Type B pancreatic cell (in vitro differentiated cells): ENCODE data around the gene AIM2. TPM values are rescaled to one million over a fixed set of nuclear protein-coding genes. Genes with fewer than 3 reads are reported as not detected.
"Not testable (repeated sequence)": the region's sequence is repeated elsewhere in the genome, so short reads cannot be mapped to it uniquely, and the experiment has no call there.

Experiments
- DNase-seq: peaks from one replicate; pipeline ENCODE4 v3.0.0; 2021; ENCODE audit warnings: mixed read lengths; ENCODE audit not compliant: unreplicated experiment; ENCODE audit errors: extremely low spot score
- H3K27ac Mint-ChIP-seq: 2 replicates; pipeline ENCODE4 v1.8.0; 2021; ENCODE audit warnings: mild to moderate bottlenecking, mixed read lengths
- H3K27me3 Mint-ChIP-seq: 2 replicates; pipeline ENCODE4 v1.8.0; 2021; ENCODE audit warnings: mixed read lengths
- H3K36me3 Mint-ChIP-seq: 2 replicates; pipeline ENCODE4 v1.8.0; 2021; ENCODE audit warnings: mixed read lengths
- H3K4me1 Mint-ChIP-seq: one replicate; pipeline ENCODE4 v1.8.0; 2021; ENCODE audit warnings: mixed read lengths; ENCODE audit not compliant: unreplicated experiment
- H3K4me3 Mint-ChIP-seq: 2 replicates; pipeline ENCODE4 v1.8.0; 2021; ENCODE audit warnings: mild to moderate bottlenecking, mixed read lengths
- H3K9me3 Mint-ChIP-seq: 2 replicates; pipeline ENCODE4 v1.8.0; 2021; ENCODE audit warnings: mixed read lengths
- total RNA-seq: library from RNA; stranded (reverse); gene quantifications from 2 replicates; pipeline ENCODE4 v1.2.1, GENCODE V29; 2021; ENCODE audit warnings: low replicate concordance
- TF ChIP-seq, protein P1 (sequence below): fragments of 200-600 bp; sonication (generic); conservative IDR thresholded peaks from 2 replicates; pipeline ENCODE4 v1.5.0; 2021; ENCODE audit warnings: antibody characterized with exemption, mild to moderate bottlenecking

AIM2 gene
- total RNA-seq, 1 donor from 2014 or later, result 1.0 TPM

DNA sequence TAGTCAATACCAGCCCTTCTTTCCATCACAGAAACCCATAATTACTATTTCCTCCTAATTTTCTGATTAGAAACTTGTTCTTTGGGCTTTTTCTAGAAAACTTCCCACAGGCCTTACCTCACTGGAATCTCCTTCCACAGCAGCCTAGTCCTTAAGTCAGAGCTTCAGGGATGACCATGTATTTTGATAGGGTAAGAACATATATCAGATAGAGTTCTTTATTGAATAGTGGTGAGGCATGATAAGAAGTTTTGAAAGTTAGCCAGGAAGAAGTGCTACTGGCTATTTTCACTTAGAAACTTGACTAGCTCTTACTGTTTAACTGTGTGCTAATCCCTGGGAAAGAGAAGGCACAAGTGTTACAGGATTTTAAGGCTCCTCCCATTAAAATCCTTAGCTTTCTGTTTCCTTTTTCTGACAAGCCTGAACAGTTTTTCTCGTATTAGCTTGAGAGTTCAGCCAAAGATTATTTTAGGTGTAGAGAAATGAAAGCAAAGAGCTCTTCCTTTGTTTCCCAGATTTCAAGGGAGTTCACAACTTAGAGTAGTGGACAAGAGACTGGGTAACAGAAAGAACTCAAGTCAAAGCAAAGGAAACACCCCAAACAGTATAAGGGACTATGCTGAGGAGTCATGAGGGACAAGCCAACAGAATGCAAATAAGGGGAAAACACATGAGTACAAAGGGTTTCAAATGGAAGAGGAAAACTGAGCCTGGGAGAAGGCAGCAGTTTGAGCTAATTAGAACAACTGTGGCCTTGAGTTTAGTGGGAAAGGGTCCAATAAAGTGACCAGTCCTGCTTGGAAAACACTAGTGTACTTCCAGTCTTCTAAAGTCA is 37.2 kb upstream of the AIM2 start:
- no peak overlapping the region for H3K4me3 Mint-ChIP-seq

GRCh38 chr1:159103021-159103420 is 26.5 kb upstream of the AIM2 start:
- H3K4me1 Mint-ChIP-seq, H3K9me3 Mint-ChIP-seq, H3K27me3 Mint-ChIP-seq, H3K36me3 Mint-ChIP-seq, H3K4me3 Mint-ChIP-seq, DNase-seq, H3K27ac Mint-ChIP-seq: not testable (repeated sequence)

More for the DNA sequence above, 37.2 kb upstream of the AIM2 start:
- H3K27ac Mint-ChIP-seq, result no peak overlapping the region
- TF ChIP-seq, protein P1, sequence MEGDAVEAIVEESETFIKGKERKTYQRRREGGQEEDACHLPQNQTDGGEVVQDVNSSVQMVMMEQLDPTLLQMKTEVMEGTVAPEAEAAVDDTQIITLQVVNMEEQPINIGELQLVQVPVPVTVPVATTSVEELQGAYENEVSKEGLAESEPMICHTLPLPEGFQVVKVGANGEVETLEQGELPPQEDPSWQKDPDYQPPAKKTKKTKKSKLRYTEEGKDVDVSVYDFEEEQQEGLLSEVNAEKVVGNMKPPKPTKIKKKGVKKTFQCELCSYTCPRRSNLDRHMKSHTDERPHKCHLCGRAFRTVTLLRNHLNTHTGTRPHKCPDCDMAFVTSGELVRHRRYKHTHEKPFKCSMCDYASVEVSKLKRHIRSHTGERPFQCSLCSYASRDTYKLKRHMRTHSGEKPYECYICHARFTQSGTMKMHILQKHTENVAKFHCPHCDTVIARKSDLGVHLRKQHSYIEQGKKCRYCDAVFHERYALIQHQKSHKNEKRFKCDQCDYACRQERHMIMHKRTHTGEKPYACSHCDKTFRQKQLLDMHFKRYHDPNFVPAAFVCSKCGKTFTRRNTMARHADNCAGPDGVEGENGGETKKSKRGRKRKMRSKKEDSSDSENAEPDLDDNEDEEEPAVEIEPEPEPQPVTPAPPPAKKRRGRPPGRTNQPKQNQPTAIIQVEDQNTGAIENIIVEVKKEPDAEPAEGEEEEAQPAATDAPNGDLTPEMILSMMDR, result no peak
- no peaks in the 10 kb centered on the region for H3K36me3 Mint-ChIP-seq
- no peaks in the 10 kb centered on the region for H3K4me1 Mint-ChIP-seq
- DNase-seq, result no peak
- no peaks in the 10 kb centered on the region for H3K27me3 Mint-ChIP-seq
- no peaks in the 10 kb centered on the region for H3K9me3 Mint-ChIP-seq

GRCh38 chr1:159100589-159100988 is 24.0 kb upstream of the AIM2 start:
- Mint-ChIP-seq H3K36me3 (no peaks in the 10 kb centered on the region), H3K27me3 (peaks cover 5% of the 10 kb centered on the region), H3K4me3 (no peak overlapping the region), H3K27ac (no peak overlapping the region), H3K4me1 (no peaks in the 10 kb centered on the region), H3K9me3 (no peaks in the 10 kb centered on the region)
- DNase-seq, result no peak
- TF ChIP-seq, protein P1, result no peak

DNA sequence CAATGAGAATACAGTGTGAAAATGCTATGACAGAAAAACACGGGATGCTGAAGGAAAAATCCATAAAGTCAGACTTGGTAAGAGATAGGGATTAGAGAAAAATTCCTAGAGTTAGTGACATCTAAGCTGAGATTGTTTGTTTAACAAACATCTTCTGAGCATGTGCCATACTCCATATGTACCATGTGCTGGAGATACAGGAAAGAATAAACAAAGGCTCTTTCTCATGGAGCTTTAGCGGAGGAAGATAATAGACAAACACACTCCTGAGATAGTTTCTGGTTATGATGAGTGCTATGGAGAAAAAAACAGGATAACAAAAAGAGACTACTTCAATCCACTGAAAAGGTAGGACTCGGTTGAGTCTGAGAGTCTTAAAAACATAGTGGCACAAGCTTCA is 22.0 kb upstream of the AIM2 start:
- Mint-ChIP-seq H3K4me3 (no peak overlapping the region), H3K9me3 (no peaks in the 10 kb centered on the region), H3K4me1 (no peaks in the 10 kb centered on the region), H3K27ac (no peak overlapping the region), H3K36me3 (no peaks in the 10 kb centered on the region), H3K27me3 (peaks cover 5% of the 10 kb centered on the region)
- DNase-seq, result no peak
- TF ChIP-seq, protein P1, result no peak

DNA sequence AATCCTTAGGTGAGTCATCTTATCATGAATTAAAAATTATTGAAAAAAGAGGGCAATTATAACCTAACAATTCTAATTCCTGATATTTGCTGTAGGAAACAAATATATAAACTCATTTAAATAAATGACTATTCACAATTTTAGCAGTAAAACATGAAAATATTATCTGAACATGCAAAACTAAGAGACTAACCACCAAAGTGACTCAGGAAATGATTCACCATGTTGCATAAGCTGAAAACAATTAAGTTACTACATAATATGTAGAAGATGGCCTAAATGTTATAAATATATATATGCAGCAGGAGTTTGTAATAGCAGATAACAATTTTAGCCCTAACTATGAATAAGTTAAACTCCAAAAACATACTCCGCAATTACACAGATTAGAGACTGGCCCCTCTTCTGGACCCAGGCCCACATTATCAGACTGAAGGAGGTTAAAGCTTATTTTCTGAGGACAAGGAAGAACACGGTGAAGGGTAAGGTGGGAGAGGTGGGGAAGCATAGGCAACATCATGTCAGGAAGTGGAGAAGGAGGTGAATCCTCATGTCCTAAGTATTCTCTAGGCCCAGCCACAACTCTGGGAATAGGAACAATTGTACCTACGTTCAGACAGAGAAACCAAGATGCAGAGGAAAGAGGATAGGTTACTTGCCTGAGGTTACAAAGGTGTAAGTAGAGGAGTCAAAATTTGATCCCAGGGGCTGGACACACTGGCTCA is 15.6 kb upstream of the AIM2 start:
- DNase-seq, result no peak
- Mint-ChIP-seq H3K27ac (no peak overlapping the region), H3K9me3 (no peaks in the 10 kb centered on the region), H3K4me1 (no peaks in the 10 kb centered on the region), H3K36me3 (no peaks in the 10 kb centered on the region), H3K4me3 (no peak overlapping the region), H3K27me3 (no peaks in the 10 kb centered on the region)
- TF ChIP-seq, protein P1, result no peak

DNA sequence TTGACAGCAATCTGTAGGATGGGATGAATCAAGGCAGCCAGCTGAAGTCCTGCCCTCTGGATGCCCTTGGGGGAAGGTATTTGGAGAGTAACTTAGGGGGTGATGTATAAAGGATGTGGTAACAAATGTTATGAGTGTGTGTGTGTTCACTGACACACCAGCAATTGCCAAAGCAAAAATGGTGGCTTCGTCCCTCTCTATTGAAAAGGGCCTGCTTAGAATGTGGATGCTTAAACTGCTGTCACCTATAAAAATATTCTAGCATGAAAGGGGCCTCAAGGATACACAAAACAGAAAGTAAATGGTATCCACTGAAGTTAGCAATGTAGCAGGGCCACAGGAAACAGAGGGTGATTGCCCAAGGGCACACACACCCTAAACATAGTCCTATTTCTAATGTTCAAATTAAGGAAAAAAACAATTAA is 15.1 kb upstream of the AIM2 start:
- Mint-ChIP-seq H3K36me3 (no peaks in the 10 kb centered on the region), H3K27ac (no peak overlapping the region), H3K4me1 (no peaks in the 10 kb centered on the region), H3K27me3 (no peaks in the 10 kb centered on the region), H3K9me3 (no peaks in the 10 kb centered on the region), H3K4me3 (no peak overlapping the region)
- DNase-seq, result no peak
- TF ChIP-seq, protein P1, result no peak
